Osteoblast (primary cell): ENCODE measurements around the gene GMCL2. TPM values are rescaled to one million over a fixed set of nuclear protein-coding genes. Genes with fewer than 3 reads are reported as not detected.

Source experiments
- DNase-seq: peaks from one replicate; pipeline ENCODE4 v3.0.0; 2011; ENCODE audit warnings: low spot score, mixed read lengths; ENCODE audit not compliant: insufficient read length; ENCODE audit errors: missing footprints
- H2AFZ ChIP-seq: 2 replicates; pipeline ENCODE4 v1.6.0; 2011; ENCODE audit warnings: mild to moderate bottlenecking, low read length
- H3K27ac ChIP-seq: 2 replicates; pipeline ENCODE4 v1.5.1; 2011; ENCODE audit warnings: mild to moderate bottlenecking, low read depth, low read length, moderate library complexity
- H3K27me3 ChIP-seq: 2 replicates; pipeline ENCODE4 v1.6.0; 2012; ENCODE audit warnings: mild to moderate bottlenecking, control low read depth, inconsistent platforms, low read length, moderate library complexity; ENCODE audit not compliant: insufficient read depth
- H3K36me3 ChIP-seq: 2 replicates; pipeline ENCODE4 v1.5.1; 2011; ENCODE audit warnings: mild to moderate bottlenecking, low read length, control low read depth, moderate library complexity; ENCODE audit not compliant: insufficient read depth
- H3K4me1 ChIP-seq: 2 replicates; pipeline ENCODE4 v1.5.1; 2011; ENCODE audit warnings: mild to moderate bottlenecking, low read length, control low read depth, moderate library complexity; ENCODE audit not compliant: insufficient read depth
- H3K4me2 ChIP-seq: 2 replicates; pipeline ENCODE4 v1.6.0; 2011; ENCODE audit warnings: mild to moderate bottlenecking, low read length; ENCODE audit not compliant: insufficient read depth
- H3K4me3 ChIP-seq: fragments of 200-600 bp; sonication (generic); 3 replicates; pipeline ENCODE4 v1.5.1; 2012; ENCODE audit warnings: mild to moderate bottlenecking, low read length, inconsistent platforms; ENCODE audit not compliant: insufficient read depth
- H3K79me2 ChIP-seq: 2 replicates; pipeline ENCODE4 v1.6.0; 2012; ENCODE audit warnings: mild to moderate bottlenecking, low read length, control low read depth, inconsistent platforms; ENCODE audit not compliant: insufficient read depth
- H3K9me3 ChIP-seq: 2 replicates; pipeline ENCODE4 v1.5.1; 2011; ENCODE audit warnings: low read depth, low read length, control low read depth
- H4K20me1 ChIP-seq: 2 replicates; pipeline ENCODE4 v1.6.0; 2012; ENCODE audit warnings: mild to moderate bottlenecking, low read length, control low read depth; ENCODE audit not compliant: insufficient read depth
- total RNA-seq: library from RNA; depleted of rRNA; stranded (reverse); fragments of >200 nt; gene quantifications from 2 replicates; pipeline ENCODE4 v1.2.3, GENCODE V29; 2012
- TF ChIP-seq, protein P1 (sequence below): IDR thresholded peaks from 2 replicates; pipeline ENCODE4 v1.5.1; 2011; ENCODE audit warnings: mild to moderate bottlenecking, low read depth, low read length, moderate library complexity; ENCODE audit errors: extremely low read depth

The GMCL2 gene
- total RNA-seq, 1 donor, result not detected

DNA sequence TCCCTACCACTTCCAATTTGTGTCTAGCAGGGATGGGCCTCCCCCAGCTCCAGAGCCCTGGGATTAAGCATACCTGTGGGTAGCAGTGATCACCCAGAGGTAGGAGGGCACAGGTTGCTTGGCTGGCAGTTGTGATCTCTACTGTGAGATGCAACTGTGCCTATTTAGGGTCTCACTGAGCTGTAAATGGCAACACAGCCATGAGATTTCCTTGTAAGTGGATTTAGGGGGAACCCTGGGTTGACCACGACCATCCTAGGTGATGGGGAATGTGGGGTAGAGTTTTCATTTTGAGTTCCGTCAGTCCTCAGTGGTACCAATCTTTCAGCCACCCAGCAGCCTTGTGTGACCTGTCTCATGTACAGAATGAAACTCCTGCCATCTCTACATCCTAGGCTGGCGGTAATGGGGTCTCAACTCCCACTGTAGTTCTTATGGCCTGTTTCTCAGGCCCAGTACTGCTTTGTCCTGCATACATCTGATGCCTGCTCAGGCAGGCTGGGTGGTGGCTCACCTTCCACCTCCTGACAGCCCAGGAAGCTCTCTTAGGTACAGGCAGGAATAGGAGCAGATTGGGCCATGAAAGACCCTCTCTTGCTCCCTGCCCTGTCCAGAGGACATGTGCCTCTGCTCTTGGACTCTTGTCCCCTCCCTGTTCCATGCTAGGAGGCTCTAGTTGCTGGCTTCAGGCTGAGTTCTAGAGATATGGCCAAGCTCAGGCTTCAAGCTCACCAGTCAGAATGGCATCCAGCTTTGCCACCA is 25.3 kb upstream of the GMCL2 start:
- H3K4me3 ChIP-seq, result no peak overlapping the region
- H2AFZ ChIP-seq, result no peak overlapping the region
- H3K36me3 ChIP-seq, result peaks cover 97% of the 10 kb centered on the region
- peaks cover 31% of the 10 kb centered on the region for H3K79me2 ChIP-seq
- peaks cover 59% of the 10 kb centered on the region for H4K20me1 ChIP-seq
- no peak overlapping the region for H3K27ac ChIP-seq
- DNase-seq, result no peak
- TF ChIP-seq, protein P1, sequence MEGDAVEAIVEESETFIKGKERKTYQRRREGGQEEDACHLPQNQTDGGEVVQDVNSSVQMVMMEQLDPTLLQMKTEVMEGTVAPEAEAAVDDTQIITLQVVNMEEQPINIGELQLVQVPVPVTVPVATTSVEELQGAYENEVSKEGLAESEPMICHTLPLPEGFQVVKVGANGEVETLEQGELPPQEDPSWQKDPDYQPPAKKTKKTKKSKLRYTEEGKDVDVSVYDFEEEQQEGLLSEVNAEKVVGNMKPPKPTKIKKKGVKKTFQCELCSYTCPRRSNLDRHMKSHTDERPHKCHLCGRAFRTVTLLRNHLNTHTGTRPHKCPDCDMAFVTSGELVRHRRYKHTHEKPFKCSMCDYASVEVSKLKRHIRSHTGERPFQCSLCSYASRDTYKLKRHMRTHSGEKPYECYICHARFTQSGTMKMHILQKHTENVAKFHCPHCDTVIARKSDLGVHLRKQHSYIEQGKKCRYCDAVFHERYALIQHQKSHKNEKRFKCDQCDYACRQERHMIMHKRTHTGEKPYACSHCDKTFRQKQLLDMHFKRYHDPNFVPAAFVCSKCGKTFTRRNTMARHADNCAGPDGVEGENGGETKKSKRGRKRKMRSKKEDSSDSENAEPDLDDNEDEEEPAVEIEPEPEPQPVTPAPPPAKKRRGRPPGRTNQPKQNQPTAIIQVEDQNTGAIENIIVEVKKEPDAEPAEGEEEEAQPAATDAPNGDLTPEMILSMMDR, result no peak
- no peaks in the 10 kb centered on the region for H3K27me3 ChIP-seq
- H3K4me2 ChIP-seq, result no peak overlapping the region
- peaks cover 7% of the 10 kb centered on the region for H3K4me1 ChIP-seq
- no peaks in the 10 kb centered on the region for H3K9me3 ChIP-seq

DNA sequence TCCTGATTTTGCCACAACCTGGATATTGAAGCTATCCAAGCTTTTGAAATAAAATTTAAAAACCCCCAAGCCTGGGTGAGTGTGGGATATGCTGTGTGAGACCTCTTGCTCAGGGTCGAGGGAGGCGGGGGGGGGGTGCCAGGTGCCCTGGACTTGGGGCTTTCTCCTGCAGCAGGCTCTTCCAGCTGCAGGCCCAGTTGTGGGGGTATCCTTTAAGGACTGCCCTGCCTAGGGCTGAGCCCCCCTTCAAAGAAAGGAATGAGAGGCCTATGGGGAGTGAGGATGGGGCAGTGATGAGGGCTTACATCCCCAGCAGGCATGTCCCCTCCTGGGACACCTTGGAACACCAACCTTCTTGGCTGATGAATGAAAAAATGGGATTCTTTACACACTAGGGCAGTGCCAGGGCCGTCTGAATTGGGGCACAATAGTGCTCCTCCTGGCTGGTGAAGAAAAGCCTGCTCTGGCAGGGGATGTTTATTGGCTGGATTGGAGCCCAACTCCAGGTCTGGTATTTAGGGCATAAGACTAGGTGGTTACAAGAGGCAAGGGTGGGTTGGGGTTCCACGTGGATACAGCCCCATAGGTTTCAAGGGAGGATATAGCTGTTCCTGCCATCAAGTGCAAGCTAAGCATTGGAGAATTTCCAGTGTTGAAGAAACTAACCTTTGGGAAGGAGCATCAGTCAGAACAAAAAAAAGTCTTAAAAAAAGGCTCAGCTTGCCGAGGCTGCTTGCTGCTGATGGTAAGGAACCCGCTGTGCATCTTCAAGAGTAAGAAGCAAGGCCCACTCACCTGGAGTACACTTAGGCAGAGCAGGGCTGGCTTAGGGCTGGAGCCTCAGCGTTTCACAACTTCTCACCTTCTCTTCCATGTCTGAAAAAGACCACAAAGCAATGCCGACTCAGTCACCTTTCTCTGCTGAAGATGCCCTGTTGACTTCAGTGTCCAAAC is 24.2 kb upstream of the GMCL2 start:
- peaks cover 68% of the 10 kb centered on the region for H4K20me1 ChIP-seq
- TF ChIP-seq, protein P1, result no peak
- peaks cover 40% of the 10 kb centered on the region for H3K79me2 ChIP-seq
- H2AFZ ChIP-seq, result no peak overlapping the region
- no peak overlapping the region for H3K4me3 ChIP-seq
- H3K4me1 ChIP-seq, result peaks cover 17% of the 10 kb centered on the region
- no peak overlapping the region for H3K27ac ChIP-seq
- no peaks in the 10 kb centered on the region for H3K9me3 ChIP-seq
- no peaks in the 10 kb centered on the region for H3K27me3 ChIP-seq
- DNase-seq, result no peak
- H3K4me2 ChIP-seq, result no peak overlapping the region
- H3K36me3 ChIP-seq, result peaks cover 100% of the 10 kb centered on the region

DNA sequence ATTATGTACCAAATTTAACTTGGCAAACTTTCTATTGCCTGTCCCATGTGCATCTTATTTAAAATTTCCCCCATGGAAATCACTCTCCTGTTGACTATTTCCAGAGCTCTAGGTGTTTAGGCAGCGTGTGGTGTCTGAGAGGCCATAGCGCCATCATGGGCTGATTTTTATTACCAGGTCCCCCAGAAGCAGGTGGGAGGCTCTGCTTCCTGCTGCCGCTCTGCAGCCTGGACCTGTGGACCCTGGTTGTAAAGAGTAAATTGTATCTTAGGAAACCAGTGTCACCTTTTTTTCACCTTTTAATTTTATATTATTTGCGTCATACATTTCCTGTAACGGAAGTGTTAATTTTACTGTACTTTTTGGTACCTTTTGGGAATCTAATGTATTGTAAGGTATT is 23.5 kb upstream of the GMCL2 start:
- Histone ChIP-seq H3K79me2 (peaks cover 46% of the 10 kb centered on the region), H3K36me3 (peaks cover 99% of the 10 kb centered on the region)

More for the DNA sequence above, 23.5 kb upstream of the GMCL2 start:
- Histone ChIP-seq H3K4me3 (no peak overlapping the region), H3K4me2 (no peak overlapping the region), H3K27me3 (no peaks in the 10 kb centered on the region), H2AFZ (no peak overlapping the region), H3K27ac (no peak overlapping the region), H3K4me1 (peaks cover 23% of the 10 kb centered on the region), H4K20me1 (peaks cover 71% of the 10 kb centered on the region), H3K9me3 (no peaks in the 10 kb centered on the region)
- TF ChIP-seq, protein P1, result no peak
- no peak for DNase-seq
